Body of pancreas (tissue), 4 donors: Measurements from ENCODE around the gene AP1M1. TPM values are rescaled to one million over a fixed set of nuclear protein-coding genes. Genes with fewer than 3 reads are reported as not detected.

Source experiments
- ATAC-seq: fragments of 150-250 bp; one replicate; pipeline ENCODE4 v1.9.1; 2016
- DNase-seq, 4 donors: peaks; one replicate each; pipeline ENCODE4 v3.0.0-alpha.2; 2019
- H3K27ac ChIP-seq, 4 donors: fragments of 200-600 bp; sonication (generic); 1 replicate in 3 of 4; 2 replicates in 1 of 4; pipeline versions ENCODE4 v1.5.1 to v1.6.1; 2016 to 2019; ENCODE audit warnings: mild to moderate bottlenecking in 1 of 4, mixed read lengths in 1 of 4, moderate library complexity in 1 of 4
- H3K27me3 ChIP-seq, 2 donors: fragments of 200-600 bp; sonication (generic); one replicate each; pipeline ENCODE4 v1.6.0; 2016; ENCODE audit warnings: mild to moderate bottlenecking in 1 of 2
- H3K36me3 ChIP-seq, 2 donors: fragments of 200-600 bp; sonication (generic); replicated peaks in 1 of 2; 2 replicates each; pipeline ENCODE4 v1.5.1; 2016; ENCODE audit warnings: low read depth in 2 of 2; ENCODE audit not compliant: insufficient read depth in 1 of 2
- H3K4me1 ChIP-seq: fragments of 200-600 bp; sonication (generic); one replicate; pipeline ENCODE4 v1.6.0; 2016
- H3K4me3 ChIP-seq, 2 donors: fragments of 200-600 bp; sonication (generic); 1 replicate in 1 of 2; 2 replicates in 1 of 2; pipeline ENCODE4 v1.5.1; 2016 to 2019
- H3K9me3 ChIP-seq, 3 donors: fragments of 200-600 bp; sonication (generic); 1 replicate in 2 of 3; 2 replicates in 1 of 3; pipeline ENCODE4 v1.5.1; 2016
- POLR2A ChIP-seq, 3 donors: fragments of 450-650 bp; IDR thresholded peaks; one replicate each; pipeline ENCODE4 v1.6.1; 2016; ENCODE audit warnings: antibody characterized with exemption in 3 of 3, mild to moderate bottlenecking in 2 of 3
- WGBS, 2 donors: methylation state at CpG; one replicate each; pipeline ENCODE4 v1.1.5; 2017; 5-methylcytosine and 5-hydroxymethylcytosine counted together
- intact Hi-C: fragments of 100-400 bp; cut with DNase I; formaldehyde crosslinking; loops from one replicate; pipeline ENCODE4 v1.15.1; 2023
- total RNA-seq, 2 donors: library from RNA; depleted of rRNA; stranded (reverse); fragments of >200 nt; gene quantifications; one replicate each; pipeline ENCODE4 v1.1.0, GENCODE V29; 2016
- TF ChIP-seq, protein P1 (sequence below), 7 experiments: fragments of 450-650 bp in 4 of 7; fragments of 200-600 bp in 3 of 7; sonication (generic) in 3 of 7; IDR thresholded peaks; one replicate each; pipeline ENCODE4 v1.5.1; 2016 to 2019; ENCODE audit warnings: antibody characterized with exemption in 7 of 7

Gene AP1M1
- total RNA-seq, 2 donors from 2014 or later, result 22.3 to 23.1 TPM

GRCh38 chr19:16249826-16250404, 52.2 kb downstream of the AP1M1 start:
- no peak overlapping the region for H3K27ac ChIP-seq
- H3K4me1 ChIP-seq, result peaks cover 10% of the 10 kb centered on the region
- H3K36me3 ChIP-seq, result no peaks in the 10 kb centered on the region
- 83 to 92% methylated on average over 8 to 10 of the region's 10 CpGs for WGBS, 2 donors
- no peak overlapping the region for H3K4me3 ChIP-seq
- DNase-seq, result no peak
- intact Hi-C loops, result loop anchor here (5.0 kb wide), 1 partner anchor 137 kb away; no protein-coding TSS in a partner anchor
- H3K9me3 ChIP-seq, result no peaks in the 10 kb centered on the region
- TF ChIP-seq, protein P1, sequence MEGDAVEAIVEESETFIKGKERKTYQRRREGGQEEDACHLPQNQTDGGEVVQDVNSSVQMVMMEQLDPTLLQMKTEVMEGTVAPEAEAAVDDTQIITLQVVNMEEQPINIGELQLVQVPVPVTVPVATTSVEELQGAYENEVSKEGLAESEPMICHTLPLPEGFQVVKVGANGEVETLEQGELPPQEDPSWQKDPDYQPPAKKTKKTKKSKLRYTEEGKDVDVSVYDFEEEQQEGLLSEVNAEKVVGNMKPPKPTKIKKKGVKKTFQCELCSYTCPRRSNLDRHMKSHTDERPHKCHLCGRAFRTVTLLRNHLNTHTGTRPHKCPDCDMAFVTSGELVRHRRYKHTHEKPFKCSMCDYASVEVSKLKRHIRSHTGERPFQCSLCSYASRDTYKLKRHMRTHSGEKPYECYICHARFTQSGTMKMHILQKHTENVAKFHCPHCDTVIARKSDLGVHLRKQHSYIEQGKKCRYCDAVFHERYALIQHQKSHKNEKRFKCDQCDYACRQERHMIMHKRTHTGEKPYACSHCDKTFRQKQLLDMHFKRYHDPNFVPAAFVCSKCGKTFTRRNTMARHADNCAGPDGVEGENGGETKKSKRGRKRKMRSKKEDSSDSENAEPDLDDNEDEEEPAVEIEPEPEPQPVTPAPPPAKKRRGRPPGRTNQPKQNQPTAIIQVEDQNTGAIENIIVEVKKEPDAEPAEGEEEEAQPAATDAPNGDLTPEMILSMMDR (IDR thresholded peaks at IDR 0.05), result no peak
- TF ChIP-seq POLR2A (IDR thresholded peaks at IDR 0.05), result no peak
- ATAC-seq, result no peak
- H3K27me3 ChIP-seq, result no peaks in the 10 kb centered on the region

DNA sequence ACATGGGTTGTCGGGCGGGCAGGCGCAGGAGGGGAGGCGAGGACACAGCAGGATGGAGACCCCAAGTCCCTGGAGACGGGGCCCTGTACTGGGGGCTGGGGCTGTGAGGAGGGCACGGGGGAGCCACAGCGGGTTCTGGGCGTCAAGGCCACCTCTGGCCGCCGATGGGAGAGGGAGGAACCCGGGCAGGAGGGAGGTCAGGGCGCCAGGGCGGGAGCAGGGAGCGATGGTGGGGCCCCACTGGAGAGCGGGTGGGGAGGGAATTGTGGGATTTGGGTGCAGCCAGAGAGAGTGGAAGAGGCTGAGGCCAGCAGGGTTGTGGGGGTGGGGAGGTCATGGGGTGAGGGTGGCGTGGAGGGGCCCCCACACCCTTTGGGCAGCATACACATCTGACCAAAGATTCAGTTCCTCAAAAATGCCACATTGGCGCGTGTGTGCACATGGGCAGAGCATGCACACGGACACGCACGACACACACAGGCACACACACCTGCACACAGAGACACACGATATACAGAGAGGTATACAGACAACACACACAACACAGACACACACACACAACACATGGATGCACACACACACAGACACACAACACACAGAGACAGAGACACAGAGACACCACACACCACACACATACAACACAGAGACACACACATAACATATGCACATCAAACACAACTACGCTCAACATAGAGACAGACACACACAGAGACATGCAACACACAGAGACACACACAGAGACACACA, 54.9 kb downstream of the AP1M1 start:
- Histone ChIP-seq H3K4me1 (peaks cover 10% of the 10 kb centered on the region), H3K27ac (peak overlapping the region in 1 of 4 donors; percentile 51), H3K4me3 (no peak overlapping the region), H3K27me3 (no peaks in the 10 kb centered on the region), H3K36me3 (no peaks in the 10 kb centered on the region), H3K9me3 (no peaks in the 10 kb centered on the region)
- TF ChIP-seq POLR2A (IDR thresholded peaks at IDR 0.05), result no peak
- TF ChIP-seq, protein P1 (IDR thresholded peaks at IDR 0.05), result no peak
- DNase-seq, result peak in 2 of 4 donors; percentile 50 to 62
- WGBS, 2 donors, result 85 to 88% methylated on average over 23 of the region's 23 CpGs
- intact Hi-C loops, result no loop called here
- no peak for ATAC-seq

GRCh38 chr19:16254851-16255408, 57.2 kb downstream of the AP1M1 start:
- 92 to 93% methylated on average over 6 of the region's 6 CpGs for WGBS, 2 donors
- Histone ChIP-seq H3K4me3 (no peak overlapping the region), H3K27ac (no peak overlapping the region), H3K27me3 (no peaks in the 10 kb centered on the region), H3K4me1 (peaks cover 19% of the 10 kb centered on the region), H3K9me3 (no peaks in the 10 kb centered on the region), H3K36me3 (no peaks in the 10 kb centered on the region)
- intact Hi-C loops, result no loop called here
- TF ChIP-seq, protein P1 (IDR thresholded peaks at IDR 0.05), result no peak
- no peak for TF ChIP-seq POLR2A (IDR thresholded peaks at IDR 0.05)
- no peak for DNase-seq
- ATAC-seq, result no peak

DNA sequence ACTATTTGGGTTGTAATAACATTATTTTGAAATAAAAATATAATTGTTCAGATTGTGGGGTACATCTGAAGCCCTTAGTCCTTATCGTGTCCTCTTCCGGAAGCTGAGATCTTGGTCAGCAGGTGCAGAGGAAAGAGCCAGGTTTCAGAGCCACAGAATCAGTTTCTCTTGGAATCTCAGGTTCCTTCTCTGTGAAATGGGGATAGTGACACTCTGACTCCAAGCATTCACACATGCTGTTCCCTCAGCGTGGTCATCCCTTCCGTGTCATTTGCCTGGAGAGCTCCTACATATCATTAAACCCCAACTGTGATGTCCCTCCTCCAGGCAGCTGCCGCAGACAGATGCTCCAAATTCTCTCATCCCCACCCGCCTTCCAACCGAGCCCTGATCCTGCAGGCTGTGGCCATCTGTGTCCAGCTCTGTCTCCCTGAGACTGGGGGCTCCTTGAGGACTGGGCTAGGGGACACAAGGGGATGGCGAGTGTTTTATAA, 59.8 kb downstream of the AP1M1 start:
- Histone ChIP-seq H3K9me3 (no peaks in the 10 kb centered on the region), H3K36me3 (no peaks in the 10 kb centered on the region), H3K27me3 (no peaks in the 10 kb centered on the region), H3K4me3 (no peak overlapping the region), H3K27ac (no peak overlapping the region), H3K4me1 (peaks cover 35% of the 10 kb centered on the region)
- ATAC-seq, result no peak
- no peak for DNase-seq
- WGBS, 2 donors, result 92 to 97% methylated on average over 8 of the region's 8 CpGs
- TF ChIP-seq, protein P1 (IDR thresholded peaks at IDR 0.05), result no peak
- no peak for TF ChIP-seq POLR2A (IDR thresholded peaks at IDR 0.05)
- intact Hi-C loops, result no loop called here
